ENCODE results near the gene PDCD2L. TPM values are rescaled to one million over a fixed set of nuclear protein-coding genes. Genes with fewer than 3 reads are reported as not detected.

The PDCD2L gene
- total and polyA plus RNA-seq, 9 of the 15 experiments (the other 6 are each of a cell fraction or from before 2014, with no cell fraction given), result 12.1 to 68.5 (median 56.3) TPM

DNA sequence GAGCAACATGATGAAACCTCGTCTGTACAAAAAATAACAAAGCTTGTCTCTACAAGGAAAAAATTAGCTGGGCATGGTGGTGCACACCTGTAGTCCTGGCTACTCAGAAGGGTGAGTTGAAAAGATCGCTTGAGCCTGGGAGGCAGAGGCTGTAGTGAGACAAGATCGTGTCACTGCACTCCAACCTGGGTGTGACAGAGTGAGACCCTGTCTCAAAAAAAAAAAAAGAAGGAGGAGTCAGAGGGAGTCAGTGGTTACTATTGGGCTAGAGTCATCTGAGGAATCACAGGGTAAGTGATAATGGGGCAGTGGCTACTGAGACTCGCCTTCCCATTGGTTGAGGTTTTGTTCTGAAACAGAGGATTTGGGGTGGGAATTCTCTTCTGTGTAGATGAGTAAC lies 41.1 kb upstream of the PDCD2L start (continued):
- TF ChIP-seq ETV5 (CRISPR knock-in tag; IDR thresholded peaks at IDR 0.05; ENCODE audit: low read depth), result no peak
- no peak for TF ChIP-seq ZNF778 (CRISPR knock-in tag; IDR thresholded peaks at IDR 0.05)
- no peak for TF ChIP-seq SLC30A9 (CRISPR knock-in tag; IDR thresholded peaks at IDR 0.05)
- TF ChIP-seq, protein P1, sequence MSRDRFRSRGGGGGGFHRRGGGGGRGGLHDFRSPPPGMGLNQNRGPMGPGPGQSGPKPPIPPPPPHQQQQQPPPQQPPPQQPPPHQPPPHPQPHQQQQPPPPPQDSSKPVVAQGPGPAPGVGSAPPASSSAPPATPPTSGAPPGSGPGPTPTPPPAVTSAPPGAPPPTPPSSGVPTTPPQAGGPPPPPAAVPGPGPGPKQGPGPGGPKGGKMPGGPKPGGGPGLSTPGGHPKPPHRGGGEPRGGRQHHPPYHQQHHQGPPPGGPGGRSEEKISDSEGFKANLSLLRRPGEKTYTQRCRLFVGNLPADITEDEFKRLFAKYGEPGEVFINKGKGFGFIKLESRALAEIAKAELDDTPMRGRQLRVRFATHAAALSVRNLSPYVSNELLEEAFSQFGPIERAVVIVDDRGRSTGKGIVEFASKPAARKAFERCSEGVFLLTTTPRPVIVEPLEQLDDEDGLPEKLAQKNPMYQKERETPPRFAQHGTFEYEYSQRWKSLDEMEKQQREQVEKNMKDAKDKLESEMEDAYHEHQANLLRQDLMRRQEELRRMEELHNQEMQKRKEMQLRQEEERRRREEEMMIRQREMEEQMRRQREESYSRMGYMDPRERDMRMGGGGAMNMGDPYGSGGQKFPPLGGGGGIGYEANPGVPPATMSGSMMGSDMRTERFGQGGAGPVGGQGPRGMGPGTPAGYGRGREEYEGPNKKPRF (IDR thresholded peaks at IDR 0.05; ENCODE audit: low read depth, low read length), result no peak
- no peak for TF ChIP-seq SIN3B (IDR thresholded peaks at IDR 0.05; ENCODE audit: low read depth)
- TF ChIP-seq CHD4 (IDR thresholded peaks at IDR 0.05; ENCODE audit: insufficient read depth, insufficient replicate concordance, low read depth, low read length, poor library complexity, severe bottlenecking), result no peak
- TF ChIP-seq NFE2L1 (tag; IDR thresholded peaks at IDR 0.05; ENCODE audit: borderline replicate concordance, low read depth), result no peak
- TF ChIP-seq, protein P2, sequence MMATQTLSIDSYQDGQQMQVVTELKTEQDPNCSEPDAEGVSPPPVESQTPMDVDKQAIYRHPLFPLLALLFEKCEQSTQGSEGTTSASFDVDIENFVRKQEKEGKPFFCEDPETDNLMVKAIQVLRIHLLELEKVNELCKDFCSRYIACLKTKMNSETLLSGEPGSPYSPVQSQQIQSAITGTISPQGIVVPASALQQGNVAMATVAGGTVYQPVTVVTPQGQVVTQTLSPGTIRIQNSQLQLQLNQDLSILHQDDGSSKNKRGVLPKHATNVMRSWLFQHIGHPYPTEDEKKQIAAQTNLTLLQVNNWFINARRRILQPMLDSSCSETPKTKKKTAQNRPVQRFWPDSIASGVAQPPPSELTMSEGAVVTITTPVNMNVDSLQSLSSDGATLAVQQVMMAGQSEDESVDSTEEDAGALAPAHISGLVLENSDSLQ (IDR thresholded peaks at IDR 0.05), result peak; percentile 42; the same call in 1 of the 2 replicates
- no peak for TF ChIP-seq E2F3 (CRISPR knock-in tag; IDR thresholded peaks at IDR 0.05)
- TF ChIP-seq, protein P3, sequence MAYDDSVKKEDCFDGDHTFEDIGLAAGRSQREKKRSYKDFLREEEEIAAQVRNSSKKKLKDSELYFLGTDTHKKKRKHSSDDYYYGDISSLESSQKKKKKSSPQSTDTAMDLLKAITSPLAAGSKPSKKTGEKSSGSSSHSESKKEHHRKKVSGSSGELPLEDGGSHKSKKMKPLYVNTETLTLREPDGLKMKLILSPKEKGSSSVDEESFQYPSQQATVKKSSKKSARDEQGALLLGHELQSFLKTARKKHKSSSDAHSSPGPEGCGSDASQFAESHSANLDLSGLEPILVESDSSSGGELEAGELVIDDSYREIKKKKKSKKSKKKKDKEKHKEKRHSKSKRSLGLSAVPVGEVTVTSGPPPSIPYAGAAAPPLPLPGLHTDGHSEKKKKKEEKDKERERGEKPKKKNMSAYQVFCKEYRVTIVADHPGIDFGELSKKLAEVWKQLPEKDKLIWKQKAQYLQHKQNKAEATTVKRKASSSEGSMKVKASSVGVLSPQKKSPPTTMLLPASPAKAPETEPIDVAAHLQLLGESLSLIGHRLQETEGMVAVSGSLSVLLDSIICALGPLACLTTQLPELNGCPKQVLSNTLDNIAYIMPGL (CRISPR knock-in tag; IDR thresholded peaks at IDR 0.05), result no peak
- TF ChIP-seq ETV6 (IDR thresholded peaks at IDR 0.05; ENCODE audit: borderline replicate concordance in 1 of 2, low read depth in 2 of 2, low read length in 1 of 2), result no peak
- TF ChIP-seq ETV6 (CRISPR knock-in tag; IDR thresholded peaks at IDR 0.05; ENCODE audit: borderline replicate concordance), result no peak
- no peak for TF ChIP-seq RAD51 (IDR thresholded peaks at IDR 0.05; ENCODE audit: borderline replicate concordance, low read depth)
- TF ChIP-seq, protein P4, sequence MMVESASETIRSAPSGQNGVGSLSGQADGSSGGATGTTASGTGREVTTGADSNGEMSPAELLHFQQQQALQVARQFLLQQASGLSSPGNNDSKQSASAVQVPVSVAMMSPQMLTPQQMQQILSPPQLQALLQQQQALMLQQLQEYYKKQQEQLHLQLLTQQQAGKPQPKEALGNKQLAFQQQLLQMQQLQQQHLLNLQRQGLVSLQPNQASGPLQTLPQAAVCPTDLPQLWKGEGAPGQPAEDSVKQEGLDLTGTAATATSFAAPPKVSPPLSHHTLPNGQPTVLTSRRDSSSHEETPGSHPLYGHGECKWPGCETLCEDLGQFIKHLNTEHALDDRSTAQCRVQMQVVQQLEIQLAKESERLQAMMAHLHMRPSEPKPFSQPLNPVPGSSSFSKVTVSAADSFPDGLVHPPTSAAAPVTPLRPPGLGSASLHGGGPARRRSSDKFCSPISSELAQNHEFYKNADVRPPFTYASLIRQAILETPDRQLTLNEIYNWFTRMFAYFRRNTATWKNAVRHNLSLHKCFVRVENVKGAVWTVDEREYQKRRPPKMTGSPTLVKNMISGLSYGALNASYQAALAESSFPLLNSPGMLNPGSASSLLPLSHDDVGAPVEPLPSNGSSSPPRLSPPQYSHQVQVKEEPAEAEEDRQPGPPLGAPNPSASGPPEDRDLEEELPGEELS (CRISPR knock-in tag; IDR thresholded peaks at IDR 0.05; ENCODE audit: borderline replicate concordance), result no peak
- TF ChIP-seq MLLT1 (IDR thresholded peaks at IDR 0.05), result no peak
- no peak for TF ChIP-seq ZNF707 (CRISPR knock-in tag; conservative IDR thresholded peaks at IDR 0.05)
- no peak for TF ChIP-seq L3MBTL2 (IDR thresholded peaks at IDR 0.05)
- TF ChIP-seq CBX3 (IDR thresholded peaks at IDR 0.05; ENCODE audit: borderline replicate concordance in 1 of 2, low read length in 2 of 2), result no peak
- no peak for TF ChIP-seq PHB (CRISPR knock-in tag; IDR thresholded peaks at IDR 0.05)
- no peak for TF ChIP-seq POLR2AphosphoS5 (IDR thresholded peaks at IDR 0.05; ENCODE audit: control insufficient read depth, insufficient read depth, low read depth, low read length)

Data from K562 (cell line).